GM23338 (cell line): Measurements from ENCODE around the gene HEATR9. TPM values are rescaled to one million over a fixed set of nuclear protein-coding genes. Genes with fewer than 3 reads are reported as not detected.

Experiments used
- ATAC-seq: fragments of 200-7000 bp; cut with Tn5 transposase; 3 replicates; pipeline ENCODE4 v1.9.1; 2020
- DNase-seq: peaks from one replicate; pipeline ENCODE4 v3.0.0-alpha.2; 2015; ENCODE audit warnings: low spot score
- H2AFZ ChIP-seq: fragments of 200-600 bp; sonication (generic); 2 replicates; pipeline ENCODE4 v1.8.0; 2016; ENCODE audit warnings: antibody characterized with exemption, mild to moderate bottlenecking, moderate library complexity
- H3F3A ChIP-seq: fragments of 200-600 bp; sonication (generic); replicated peaks from 2 replicates; pipeline ENCODE4 v1.8.0; 2017; ENCODE audit warnings: antibody characterized with exemption, mixed run types, low read depth
- H3K27ac ChIP-seq: fragments of 200-600 bp; sonication (generic); 2 replicates; pipeline ENCODE4 v1.6.1; 2016; ENCODE audit warnings: low read depth
- H3K27me3 ChIP-seq: fragments of 200-600 bp; sonication (generic); 2 replicates; pipeline ENCODE4 v1.8.0; 2016; ENCODE audit warnings: mild to moderate bottlenecking, mixed run types, moderate library complexity; ENCODE audit not compliant: insufficient read depth
- H3K36me3 ChIP-seq: fragments of 200-600 bp; sonication (generic); 2 replicates; pipeline ENCODE4 v1.8.0; 2016; ENCODE audit warnings: mild to moderate bottlenecking; ENCODE audit not compliant: insufficient read depth
- H3K4me1 ChIP-seq: fragments of 200-600 bp; sonication (generic); 2 replicates; pipeline ENCODE4 v1.8.0; 2016; ENCODE audit warnings: mild to moderate bottlenecking, moderate library complexity; ENCODE audit not compliant: insufficient read depth
- H3K4me2 ChIP-seq: fragments of 200-600 bp; sonication (generic); 2 replicates; pipeline ENCODE4 v1.7.1; 2017; ENCODE audit warnings: mixed run types
- H3K4me3 ChIP-seq: fragments of 200-600 bp; sonication (generic); 2 replicates; pipeline ENCODE4 v1.6.1; 2016; ENCODE audit warnings: mixed run types
- H3K79me2 ChIP-seq: fragments of 200-600 bp; sonication (generic); replicated peaks from 2 replicates; pipeline ENCODE4 v1.8.0; 2017; ENCODE audit warnings: mild to moderate bottlenecking; ENCODE audit not compliant: insufficient read depth
- H3K9me2 ChIP-seq: fragments of 200-600 bp; sonication (generic); 2 replicates; pipeline ENCODE4 v1.8.0; 2017; ENCODE audit not compliant: insufficient read depth
- H4K20me1 ChIP-seq: fragments of 200-600 bp; sonication (generic); replicated peaks from 2 replicates; pipeline ENCODE4 v1.8.0; 2017; ENCODE audit warnings: mild to moderate bottlenecking; ENCODE audit not compliant: insufficient read depth
- H3K27ac Mint-ChIP-seq: 2 replicates; pipeline ENCODE4 v1.8.0; 2020; ENCODE audit warnings: inconsistent platforms, mild to moderate bottlenecking, moderate library complexity, mixed read lengths
- H3K27me3 Mint-ChIP-seq: 3 replicates; pipeline ENCODE4 v1.8.0; 2022; ENCODE audit warnings: low read depth, mild to moderate bottlenecking, moderate library complexity, mixed read lengths, inconsistent platforms; ENCODE audit not compliant: insufficient read depth, poor library complexity
- H3K36me3 Mint-ChIP-seq: 3 replicates; pipeline ENCODE4 v1.8.0; 2021; ENCODE audit warnings: low read depth, mild to moderate bottlenecking, inconsistent platforms, moderate library complexity, mixed read lengths
- H3K4me1 Mint-ChIP-seq: 3 replicates; pipeline ENCODE4 v1.8.0; 2020; ENCODE audit warnings: mild to moderate bottlenecking, inconsistent platforms, mixed read lengths
- H3K4me3 Mint-ChIP-seq: 3 replicates; pipeline ENCODE4 v1.8.0; 2021; ENCODE audit warnings: moderate library complexity, mild to moderate bottlenecking, inconsistent platforms, mixed read lengths
- H3K9me3 Mint-ChIP-seq: 3 replicates; pipeline ENCODE4 v1.8.0; 2020; ENCODE audit warnings: moderate library complexity, mild to moderate bottlenecking, inconsistent platforms, mixed read lengths
- CREB1 ChIP-seq: fragments of 250-450 bp; sonication (Bioruptor Pico); IDR thresholded peaks from 2 replicates; pipeline ENCODE4 v1.5.0; 2020; ENCODE audit warnings: low read depth, mild to moderate bottlenecking, moderate library complexity
- ETS1 ChIP-seq: IDR thresholded peaks from 2 replicates; pipeline ENCODE4 v1.6.1; 2016; ENCODE audit warnings: antibody characterized with exemption
- EZH2 ChIP-seq: fragments of 200-600 bp; sonication (generic); IDR thresholded peaks from one replicate; pipeline ENCODE4 v1.8.0; 2017; ENCODE audit warnings: antibody characterized with exemption, mild to moderate bottlenecking, low read depth; ENCODE audit not compliant: unreplicated experiment
- EZH2phosphoT487 ChIP-seq: fragments of 200-600 bp; sonication (generic); IDR thresholded peaks from one replicate; pipeline ENCODE4 v1.8.1; 2018; ENCODE audit warnings: antibody characterized with exemption; ENCODE audit not compliant: unreplicated experiment
- JUNB ChIP-seq: IDR thresholded peaks from one replicate; pipeline ENCODE4 v1.6.1; 2016; ENCODE audit warnings: antibody characterized with exemption; ENCODE audit not compliant: unreplicated experiment
- NANOG ChIP-seq: IDR thresholded peaks from 2 replicates; pipeline ENCODE4 v1.6.1; 2016; ENCODE audit warnings: antibody characterized with exemption, borderline replicate concordance
- REST ChIP-seq: IDR thresholded peaks from one replicate; pipeline ENCODE4 v1.6.1; 2018; ENCODE audit warnings: antibody characterized with exemption; ENCODE audit not compliant: unreplicated experiment
- STAT1 ChIP-seq: IDR thresholded peaks from one replicate; pipeline ENCODE4 v1.6.1; 2016; ENCODE audit warnings: antibody characterized with exemption; ENCODE audit not compliant: unreplicated experiment
- ZNF331 ChIP-seq: fragments of 250-450 bp; sonication (Bioruptor Pico); IDR thresholded peaks from 2 replicates; pipeline ENCODE4 v1.5.0; 2020; ENCODE audit warnings: low read depth, mild to moderate bottlenecking, moderate library complexity
- ZNF462 ChIP-seq: fragments of 250-450 bp; sonication (Bioruptor Pico); IDR thresholded peaks from 2 replicates; pipeline ENCODE4 v1.5.0; 2020; ENCODE audit warnings: mild to moderate bottlenecking, moderate library complexity
- polyA plus RNA-seq: library from polyadenylated mRNA; unstranded; fragments of >200 nt; fragmentation: Nextera tagmentation; extraction: Ambion mirVana; gene quantifications from 2 replicates; pipeline ENCODE4 v1.2.1, GENCODE V29; 2016
- total RNA-seq: library from RNA; depleted of rRNA; stranded (reverse); fragments of >200 nt; shearing (Covaris generic); gene quantifications from 2 replicates; pipeline ENCODE4 v1.2.3, GENCODE V29; 2014

HEATR9 gene
- total and polyA plus RNA-seq, 2 experiments from 2014 or later = not detected

- TF ChIP-seq JUNB = no peak
- no peak for TF ChIP-seq ETS1
- no peak for TF ChIP-seq NANOG
Observed at GRCh38 chr17:35866341-35866950, 2.2 kb downstream of the HEATR9 start (continued).

- H3K27me3 ChIP-seq = no peaks in the 10 kb centered on the region
- peaks cover 4% of the 10 kb centered on the region; the same call in 1 of the 2 replicates for H3K4me1 ChIP-seq
- ATAC-seq (no peak), DNase-seq (no peak)
- Mint-ChIP-seq H3K27ac (no peak overlapping the region), H3K9me3 (no peaks in the 10 kb centered on the region), H3K36me3 (no peaks in the 10 kb centered on the region), H3K4me3 (no peak overlapping the region), H3K4me1 (no peaks in the 10 kb centered on the region), H3K27me3 (peaks cover 2% of the 10 kb centered on the region)
- no peaks in the 10 kb centered on the region for H3K36me3 ChIP-seq
- H3K9me2 ChIP-seq = no peaks in the 10 kb centered on the region
- H3K4me3 ChIP-seq = no peak overlapping the region
- H4K20me1 ChIP-seq = no peaks in the 10 kb centered on the region
- no peak overlapping the region for H3K27ac ChIP-seq
- H2AFZ ChIP-seq = no peak overlapping the region
- no peak overlapping the region for H3K4me2 ChIP-seq
- H3K79me2 ChIP-seq = no peaks in the 10 kb centered on the region
- H3F3A ChIP-seq = no peaks in the 10 kb centered on the region
- TF ChIP-seq NANOG (no peak), STAT1 (no peak), EZH2 (no peak), ZNF462 (CRISPR knock-in tag) (no peak), ZNF331 (CRISPR knock-in tag) (no peak), EZH2phosphoT487 (no peak), CREB1 (no peak), REST (no peak)
Observed at GRCh38 chr17:35865412-35866340, 3.0 kb downstream of the HEATR9 start.
